T-helper 2 cell treated with Interferon-gamma antibody and Interleukin-4, amounts not matched to agents 5 μg/mL and 100 μg/mL, for 36 hours (primary cell): ENCODE data around the gene CYP1A1.

ENCODE experiments used
- DNase-seq: peaks from one replicate; pipeline ENCODE4 v3.0.0; 2021; ENCODE audit warnings: low spot score
- H3K27ac Mint-ChIP-seq: one replicate; pipeline ENCODE4 v1.8.0; 2021; ENCODE audit warnings: mild to moderate bottlenecking, mixed read lengths
- H3K27me3 Mint-ChIP-seq: one replicate; pipeline ENCODE4 v1.8.0; 2021; ENCODE audit warnings: low read depth, mixed read lengths
- H3K36me3 Mint-ChIP-seq: one replicate; pipeline ENCODE4 v1.8.0; 2021; ENCODE audit warnings: low read depth, mixed read lengths
- H3K4me1 Mint-ChIP-seq: one replicate; pipeline ENCODE4 v1.8.0; 2021; ENCODE audit warnings: low read depth, mixed read lengths
- H3K4me3 Mint-ChIP-seq: one replicate; pipeline ENCODE4 v1.8.0; 2022; ENCODE audit warnings: mild to moderate bottlenecking, moderate library complexity, mixed read lengths
- H3K9me3 Mint-ChIP-seq: one replicate; pipeline ENCODE4 v1.8.0; 2021; ENCODE audit warnings: mixed read lengths

Gene CYP1A1

GRCh38 chr15:74725225-74725774, at the start of gene CYP1A1:
TSS of gene CYP1A1 (minus strand) at chr15:74725528. CDS start at chr15:74723097, 2,431 bp downstream.
- Mint-ChIP-seq H3K36me3 (no peaks in the 10 kb centered on the region), H3K27me3 (peaks cover 28% of the 10 kb centered on the region), H3K4me3 (peak within 1 kb of the TSS; percentile 74), H3K4me1 (peaks cover 9% of the 10 kb centered on the region), H3K27ac (no peak within 1 kb of the TSS), H3K9me3 (no peaks in the 10 kb centered on the region)
- DNase-seq: no peak

- peak overlapping the region; percentile 50 for H3K27ac Mint-ChIP-seq
- H3K4me3 Mint-ChIP-seq: no peak overlapping the region
- H3K4me1 Mint-ChIP-seq: peaks cover 62% of the 10 kb centered on the region
- DNase-seq: no peak
- H3K27me3 Mint-ChIP-seq: peaks cover under 1% of the 10 kb centered on the region
- peaks cover 3% of the 10 kb centered on the region for H3K36me3 Mint-ChIP-seq
- H3K9me3 Mint-ChIP-seq: no peaks in the 10 kb centered on the region
Measured at GRCh38 chr15:74773731-74774252, 48.5 kb upstream of the CYP1A1 start.

- H3K9me3 Mint-ChIP-seq: no peaks in the 10 kb centered on the region
- H3K4me1 Mint-ChIP-seq: peaks cover 61% of the 10 kb centered on the region
- no peak for DNase-seq
- no peak overlapping the region for H3K4me3 Mint-ChIP-seq
- H3K27me3 Mint-ChIP-seq: peaks cover 2% of the 10 kb centered on the region
- H3K27ac Mint-ChIP-seq: peak overlapping the region; percentile 50
- H3K36me3 Mint-ChIP-seq: peaks cover 3% of the 10 kb centered on the region
Measured at GRCh38 chr15:74773329-74773728, 48.0 kb upstream of the CYP1A1 start.

- Mint-ChIP-seq H3K36me3 (no peaks in the 10 kb centered on the region), H3K27me3 (peaks cover 2% of the 10 kb centered on the region), H3K27ac (no peak overlapping the region), H3K4me1 (peaks cover 34% of the 10 kb centered on the region), H3K4me3 (no peak overlapping the region), H3K9me3 (no peaks in the 10 kb centered on the region)
- DNase-seq: no peak
Measured at GRCh38 chr15:74770211-74770903, 45.0 kb upstream of the CYP1A1 start.

- Mint-ChIP-seq H3K27me3 (peaks cover 2% of the 10 kb centered on the region), H3K9me3 (no peaks in the 10 kb centered on the region), H3K27ac (no peak overlapping the region), H3K36me3 (no peaks in the 10 kb centered on the region), H3K4me3 (no peak overlapping the region), H3K4me1 (peaks cover 30% of the 10 kb centered on the region)
- DNase-seq: no peak
Measured at GRCh38 chr15:74769463-74770025, 44.2 kb upstream of the CYP1A1 start.

- no peak overlapping the region for H3K4me3 Mint-ChIP-seq
- H3K9me3 Mint-ChIP-seq: no peaks in the 10 kb centered on the region
- peaks cover 24% of the 10 kb centered on the region for H3K4me1 Mint-ChIP-seq
- peak; percentile 45 for DNase-seq
- H3K27ac Mint-ChIP-seq: peak overlapping the region; percentile 9
- H3K27me3 Mint-ChIP-seq: peaks cover 2% of the 10 kb centered on the region
- H3K36me3 Mint-ChIP-seq: no peaks in the 10 kb centered on the region
Measured at GRCh38 chr15:74768771-74769342, 43.5 kb upstream of the CYP1A1 start.

- no peaks in the 10 kb centered on the region for H3K9me3 Mint-ChIP-seq
Measured at GRCh38 chr15:74768099-74768770, 42.9 kb upstream of the CYP1A1 start.

GRCh38 chr15:74767167-74768098, 42.1 kb upstream of the CYP1A1 start:
- DNase-seq: no peak

More at GRCh38 chr15:74768099-74768770, 42.9 kb upstream of the CYP1A1 start:
- Mint-ChIP-seq H3K4me1 (peaks cover 21% of the 10 kb centered on the region), H3K27ac (no peak overlapping the region), H3K36me3 (no peaks in the 10 kb centered on the region), H3K4me3 (no peak overlapping the region), H3K27me3 (peaks cover 2% of the 10 kb centered on the region)
- DNase-seq: no peak

GRCh38 chr15:74763416-74763815, 38.1 kb upstream of the CYP1A1 start:
- Mint-ChIP-seq H3K27me3 (peaks cover 4% of the 10 kb centered on the region), H3K27ac (no peak overlapping the region), H3K4me1 (no peaks in the 10 kb centered on the region), H3K9me3 (no peaks in the 10 kb centered on the region), H3K4me3 (no peak overlapping the region), H3K36me3 (no peaks in the 10 kb centered on the region)
- DNase-seq: no peak

More at GRCh38 chr15:74767167-74768098, 42.1 kb upstream of the CYP1A1 start:
- peaks cover 15% of the 10 kb centered on the region for H3K4me1 Mint-ChIP-seq
- H3K36me3 Mint-ChIP-seq: no peaks in the 10 kb centered on the region
- H3K27me3 Mint-ChIP-seq: peaks cover 2% of the 10 kb centered on the region
- H3K27ac Mint-ChIP-seq: no peak overlapping the region
- H3K4me3 Mint-ChIP-seq: no peak overlapping the region
- H3K9me3 Mint-ChIP-seq: no peaks in the 10 kb centered on the region

GRCh38 chr15:74762791-74763150, 37.4 kb upstream of the CYP1A1 start:
- H3K9me3 Mint-ChIP-seq: no peaks in the 10 kb centered on the region
- H3K27ac Mint-ChIP-seq: peak overlapping the region; percentile 63
- no peak for DNase-seq
- H3K4me1 Mint-ChIP-seq: no peaks in the 10 kb centered on the region
- peaks cover 4% of the 10 kb centered on the region for H3K27me3 Mint-ChIP-seq
- H3K4me3 Mint-ChIP-seq: no peak overlapping the region
- no peaks in the 10 kb centered on the region for H3K36me3 Mint-ChIP-seq

GRCh38 chr15:74758736-74759135, 33.4 kb upstream of the CYP1A1 start:
- H3K4me3 Mint-ChIP-seq: no peak overlapping the region
- H3K36me3 Mint-ChIP-seq: no peaks in the 10 kb centered on the region
- H3K27ac Mint-ChIP-seq: no peak overlapping the region
- no peaks in the 10 kb centered on the region for H3K9me3 Mint-ChIP-seq
- H3K27me3 Mint-ChIP-seq: peaks cover 6% of the 10 kb centered on the region
- no peaks in the 10 kb centered on the region for H3K4me1 Mint-ChIP-seq
- DNase-seq: no peak

- no peaks in the 10 kb centered on the region for H3K4me1 Mint-ChIP-seq
- DNase-seq: no peak
- no peak overlapping the region for H3K4me3 Mint-ChIP-seq
- H3K36me3 Mint-ChIP-seq: no peaks in the 10 kb centered on the region
- no peaks in the 10 kb centered on the region for H3K9me3 Mint-ChIP-seq
- peaks cover 11% of the 10 kb centered on the region for H3K27me3 Mint-ChIP-seq
- H3K27ac Mint-ChIP-seq: no peak overlapping the region
Measured at GRCh38 chr15:74754593-74755215, 29.4 kb upstream of the CYP1A1 start.

- Mint-ChIP-seq H3K27me3 (peaks cover 8% of the 10 kb centered on the region), H3K4me3 (no peak overlapping the region), H3K4me1 (no peaks in the 10 kb centered on the region), H3K36me3 (no peaks in the 10 kb centered on the region), H3K9me3 (no peaks in the 10 kb centered on the region), H3K27ac (no peak overlapping the region)
- DNase-seq: no peak
Measured at GRCh38 chr15:74752531-74752930, 27.2 kb upstream of the CYP1A1 start.
